ENCODE results near the gene SLC22A31.

SLC22A31 gene

GRCh38 chr16:89164847-89165680 lies 35.3 kb downstream of the SLC22A31 start:
- DNase-seq, result no peak

DNA sequence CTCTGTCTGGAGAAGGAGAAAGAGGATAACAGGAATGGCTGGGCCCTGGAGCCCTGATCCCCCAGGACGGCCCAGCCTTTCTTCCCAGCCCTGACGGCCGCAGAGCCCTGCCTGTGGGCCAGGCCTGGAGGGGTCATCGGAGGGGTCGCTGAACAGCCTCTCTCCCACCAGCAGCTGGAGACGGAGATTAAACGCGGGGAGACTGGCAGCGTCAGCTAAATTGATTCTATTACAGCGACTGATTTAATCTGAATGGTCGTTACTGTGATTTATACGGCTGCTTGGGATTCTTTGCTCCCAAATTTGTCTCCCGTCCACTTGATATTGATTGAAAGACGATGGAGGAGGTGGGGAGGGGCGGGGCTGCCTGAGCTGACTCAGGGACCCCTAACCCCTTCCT lies 35.9 kb downstream of the SLC22A31 start:
- no peak for DNase-seq

- DNase-seq, result no peak
These were observed 37.0 kb downstream of the SLC22A31 start for GRCh38 chr16:89163297-89163696.

GRCh38 chr16:89161763-89162713 lies 38.3 kb downstream of the SLC22A31 start:
- DNase-seq, result no peak

- no peak for DNase-seq
These were observed 39.2 kb downstream of the SLC22A31 start for GRCh38 chr16:89160977-89161701.

DNA sequence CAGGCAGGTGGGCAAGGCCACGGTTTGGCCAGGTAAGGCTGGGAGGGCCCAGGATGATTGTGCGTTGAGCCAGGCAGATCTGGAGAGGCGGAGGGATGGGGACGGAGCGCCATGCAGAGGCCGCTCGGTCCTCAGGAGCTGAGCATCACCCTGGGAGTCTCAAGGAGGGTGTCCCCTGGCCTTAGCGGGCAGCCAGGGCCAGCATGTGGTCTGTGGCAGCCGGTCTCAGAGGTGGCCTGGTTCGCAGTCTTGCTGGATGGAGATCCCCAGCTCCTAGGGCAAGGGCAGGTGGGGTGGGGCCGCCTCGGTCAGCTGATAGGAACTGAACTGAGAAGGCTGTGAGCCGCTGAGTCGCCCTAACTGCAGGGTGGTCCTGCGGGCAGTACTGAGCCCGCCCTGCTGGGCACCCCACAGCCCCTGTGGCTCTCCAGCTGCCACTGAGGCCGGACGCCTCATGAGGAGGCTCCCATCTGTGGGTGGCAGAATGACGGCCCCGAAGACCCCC lies 40.4 kb downstream of the SLC22A31 start:
- no peak for DNase-seq

DNA sequence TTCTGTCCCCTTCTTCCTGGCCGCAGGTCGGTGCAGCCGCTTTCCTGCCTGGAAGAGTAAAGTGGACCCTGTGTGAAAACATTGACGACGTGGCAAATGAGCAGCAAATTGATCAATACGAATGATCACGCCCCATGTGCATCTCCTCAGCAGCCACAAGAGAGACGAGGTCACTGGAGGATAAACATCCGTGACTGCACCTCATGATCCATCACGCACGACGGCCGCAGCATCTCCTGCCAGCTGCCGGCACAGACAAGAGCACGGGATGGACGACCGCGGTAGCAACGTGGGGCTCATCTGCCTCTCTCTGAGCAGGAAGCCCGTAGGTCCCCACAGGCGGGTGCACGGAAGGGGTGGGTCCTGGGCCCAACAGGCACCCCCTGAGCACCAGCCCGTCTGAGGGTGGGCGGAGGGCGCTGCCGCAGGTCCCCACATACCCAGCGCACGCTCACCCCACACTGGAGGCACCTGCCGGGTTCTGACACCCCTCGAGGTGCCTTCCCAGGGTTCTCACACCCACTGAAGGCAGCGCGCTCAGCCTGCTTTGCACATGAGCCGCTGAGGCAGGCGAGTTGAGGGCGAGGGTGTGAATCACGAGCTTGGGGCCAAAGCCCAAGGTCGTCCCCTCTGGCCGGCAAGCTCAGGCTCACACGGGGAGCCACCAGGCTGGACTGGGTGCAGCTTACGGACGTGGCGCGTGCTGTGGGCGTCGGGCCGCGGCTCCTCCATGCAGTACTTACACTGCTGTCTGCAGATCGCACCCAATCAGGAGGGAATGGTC lies 41.1 kb downstream of the SLC22A31 start:
- DNase-seq, result no peak

- DNase-seq, result no peak
These were observed 42.6 kb downstream of the SLC22A31 start for GRCh38 chr16:89157778-89158177.

DNA sequence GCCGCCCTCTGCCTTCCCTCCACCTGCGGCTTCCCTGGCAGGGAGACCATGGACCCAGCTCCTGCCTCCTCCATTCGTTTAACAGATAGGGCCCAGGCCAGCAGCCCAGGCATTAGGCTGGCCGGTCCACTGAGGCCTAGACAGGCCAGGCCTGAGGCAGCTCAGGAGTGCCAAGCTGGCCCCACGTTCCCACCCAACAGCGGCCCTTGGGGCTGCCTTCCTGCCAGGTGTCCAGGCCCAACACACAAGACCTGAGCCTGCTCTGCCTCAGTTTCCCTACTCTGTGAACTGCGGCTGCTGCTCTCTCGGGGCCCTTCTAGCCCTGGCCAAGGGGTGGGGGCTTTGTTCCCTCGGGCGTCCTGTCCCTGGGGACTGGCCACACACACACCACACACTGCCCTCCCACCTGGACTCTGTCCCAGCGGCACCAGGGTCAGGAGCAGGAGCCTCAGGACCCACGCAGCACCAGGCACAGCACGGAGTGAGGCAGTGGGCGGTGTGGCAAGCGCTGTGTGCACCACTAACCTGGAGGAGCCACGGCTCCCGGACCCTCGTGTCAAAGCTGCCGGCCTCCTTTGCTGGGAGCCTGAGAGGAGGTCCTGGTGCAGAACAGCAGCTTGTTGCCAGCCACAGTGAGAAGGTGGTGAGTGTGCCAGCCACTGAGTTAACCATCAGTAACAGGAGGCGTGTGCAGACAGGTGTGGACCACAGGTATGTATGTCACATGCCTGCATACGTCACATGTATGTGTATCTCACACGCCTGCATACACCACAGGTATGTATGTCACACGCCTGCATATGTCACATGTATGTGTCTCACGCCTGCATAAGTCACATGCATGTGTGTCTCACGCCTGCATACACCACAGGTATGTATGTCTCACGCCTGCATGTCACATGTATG lies 43.3 kb downstream of the SLC22A31 start:
- DNase-seq, result no peak

GRCh38 chr16:89155851-89156739 lies 44.2 kb downstream of the SLC22A31 start:
- no peak for DNase-seq

DNA sequence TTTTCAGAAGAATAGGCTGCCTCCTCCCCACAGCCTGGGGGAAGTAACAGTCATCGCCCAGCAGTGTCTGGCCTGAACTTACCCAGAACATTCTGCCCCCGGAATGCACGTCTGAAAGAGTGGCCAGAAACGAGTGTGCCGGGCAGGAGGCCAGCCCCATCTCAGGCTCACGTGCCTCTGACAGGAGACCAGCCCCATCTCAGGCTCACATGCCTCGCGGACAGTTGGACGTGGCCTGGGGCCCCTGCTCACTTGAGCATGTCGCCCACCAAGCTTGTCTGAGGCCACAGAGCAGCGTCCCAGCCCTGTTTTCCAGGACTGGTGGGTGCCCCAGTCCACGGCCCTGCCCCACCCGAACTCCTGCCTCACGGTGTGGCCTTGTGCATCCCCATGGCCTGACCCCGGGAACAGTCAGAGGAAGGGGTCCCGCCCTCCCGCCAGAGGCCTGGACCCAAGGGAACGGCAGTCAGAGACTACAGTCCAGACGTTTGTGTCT lies 45.1 kb downstream of the SLC22A31 start:
- DNase-seq, result no peak

- no peak for DNase-seq
These were observed 45.8 kb downstream of the SLC22A31 start for GRCh38 chr16:89154390-89155183.

DNA sequence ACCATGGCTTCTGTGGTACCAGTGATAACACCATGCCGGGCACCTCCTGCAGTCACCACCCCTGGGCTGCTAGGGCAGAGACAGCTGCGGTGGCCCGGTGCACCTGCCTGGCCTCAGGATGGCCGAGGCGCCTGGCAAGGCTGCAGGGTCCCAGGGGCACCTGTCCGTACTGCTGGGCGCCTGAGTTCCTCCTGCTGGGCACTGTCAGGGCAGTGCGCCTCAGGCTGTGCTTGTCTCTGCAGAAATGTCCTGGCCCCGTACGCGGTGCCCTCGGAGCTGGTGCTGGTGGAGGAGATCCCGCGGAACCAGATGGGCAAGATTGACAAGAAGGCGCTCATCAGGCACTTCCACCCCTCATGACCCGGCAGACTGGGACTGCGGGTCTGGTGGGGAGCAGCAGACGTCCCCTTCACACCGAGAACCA lies 46.5 kb downstream of the SLC22A31 start:
- DNase-seq, result no peak

GRCh38 chr16:89152831-89153700 lies 47.3 kb downstream of the SLC22A31 start:
- DNase-seq, result no peak

GRCh38 chr16:89150981-89151380 lies 49.4 kb downstream of the SLC22A31 start:
- DNase-seq, result no peak

DNA sequence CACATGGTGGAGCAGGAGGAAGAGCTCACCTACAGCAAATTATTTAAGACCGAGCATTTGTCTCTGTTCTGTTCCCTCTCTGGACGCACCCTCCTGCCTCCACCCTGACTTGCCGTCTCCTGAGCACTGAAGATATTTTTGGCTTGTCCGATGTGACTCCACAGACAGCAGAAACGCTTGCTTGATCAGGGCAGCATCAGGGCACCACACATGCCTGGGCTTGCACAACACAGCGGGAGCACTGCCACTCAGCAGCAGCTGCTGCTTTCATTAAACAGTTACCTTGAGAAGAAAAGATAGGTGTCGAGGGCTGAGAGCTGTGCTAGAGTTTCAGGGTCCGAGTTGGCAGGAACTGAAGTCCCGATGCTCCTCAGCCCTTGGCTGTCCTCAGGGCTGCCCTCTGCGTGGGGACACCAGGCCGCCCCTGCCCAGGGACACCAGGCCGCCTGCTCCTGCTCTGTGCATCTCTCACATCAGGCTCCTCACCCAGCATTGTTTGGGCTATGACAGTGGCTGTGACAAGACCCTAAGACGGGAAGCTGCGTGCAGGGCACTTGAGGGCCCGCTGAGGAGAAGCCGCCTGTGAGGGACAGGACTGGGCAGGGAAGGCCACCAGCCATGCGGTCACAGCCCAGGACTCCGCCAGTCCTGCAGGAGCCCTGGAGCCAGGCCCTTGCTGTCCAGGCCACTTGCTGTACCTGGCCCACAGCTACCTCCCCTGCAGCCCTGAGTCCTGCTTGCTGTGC lies 50.1 kb downstream of the SLC22A31 start:
- DNase-seq, result no peak

GRCh38 chr16:89149386-89149785 lies 51.0 kb downstream of the SLC22A31 start:
- no peak for DNase-seq

Data from hippocampal formation (tissue), 2 donors.